Keratinocyte (primary cell): ENCODE results near the gene BEST1. TPM values are rescaled to one million over a fixed set of nuclear protein-coding genes. Genes with fewer than 3 reads are reported as not detected.

Experiments used
- DNase-seq: peaks from one replicate; pipeline ENCODE4 v3.0.0-alpha.2; 2011; ENCODE audit warnings: low read depth, missing footprints, low spot score
- FAIRE-seq: peaks from 2 replicates; lab custom pipeline; 2011; peaks lifted over from hg19 to GRCh38; lab: Jason Lieb, UNC
- H2AFZ ChIP-seq: 2 replicates; pipeline ENCODE4 v1.6.0; 2012; ENCODE audit warnings: low read length, control low read depth, inconsistent platforms; ENCODE audit not compliant: control insufficient read depth
- H3K27ac ChIP-seq: 2 replicates; pipeline ENCODE4 v1.5.1; 2011; ENCODE audit warnings: low read length; ENCODE audit not compliant: control insufficient read depth, insufficient read depth
- H3K27me3 ChIP-seq: 3 replicates; pipeline ENCODE4 v1.6.0; 2011; ENCODE audit warnings: low read length; ENCODE audit not compliant: control insufficient read depth, insufficient read depth; ENCODE audit errors: extremely low read depth
- H3K36me3 ChIP-seq, 2 experiments: 2 replicates in 1 of 2; 3 replicates in 1 of 2; pipeline ENCODE4 v1.5.1; 2011; ENCODE audit warnings: low read length in 2 of 2, mild to moderate bottlenecking in 1 of 2; ENCODE audit not compliant: control insufficient read depth in 2 of 2, insufficient read depth in 2 of 2; ENCODE audit errors: extremely low read depth in 1 of 2
- H3K4me1 ChIP-seq: 3 replicates; pipeline ENCODE4 v1.5.1; 2011; ENCODE audit warnings: low read length; ENCODE audit not compliant: control insufficient read depth, insufficient read depth; ENCODE audit errors: extremely low read depth
- H3K4me2 ChIP-seq: 3 replicates; pipeline ENCODE4 v1.6.0; 2011; ENCODE audit warnings: low read depth, low read length; ENCODE audit not compliant: control insufficient read depth, insufficient read depth; ENCODE audit errors: extremely low read depth
- H3K4me3 ChIP-seq, 3 experiments: fragments of 200-600 bp in 1 of 3; sonication (generic) in 1 of 3; 2 replicates in 2 of 3; 3 replicates in 1 of 3; pipeline ENCODE4 v1.5.1; 2011 to 2016; ENCODE audit warnings: low read length in 3 of 3, mild to moderate bottlenecking in 3 of 3, control low read depth in 2 of 3, inconsistent platforms in 1 of 3, low read depth in 1 of 3, mixed read lengths in 1 of 3, mixed run types in 1 of 3, moderate library complexity in 1 of 3; ENCODE audit not compliant: control insufficient read depth in 2 of 3, insufficient read depth in 2 of 3; ENCODE audit errors: extremely low read depth in 1 of 3
- H3K79me2 ChIP-seq: 2 replicates; pipeline ENCODE4 v1.6.0; 2012; ENCODE audit warnings: low read length; ENCODE audit not compliant: control insufficient read depth, insufficient read depth
- H3K9ac ChIP-seq: 3 replicates; pipeline ENCODE4 v1.6.0; 2011; ENCODE audit warnings: low read length; ENCODE audit not compliant: control insufficient read depth, insufficient read depth; ENCODE audit errors: extremely low read depth
- H3K9me1 ChIP-seq: 3 replicates; pipeline ENCODE4 v1.6.0; 2011; ENCODE audit warnings: low read length; ENCODE audit not compliant: control insufficient read depth, insufficient read depth; ENCODE audit errors: extremely low read depth
- H3K9me3 ChIP-seq: 2 replicates; pipeline ENCODE4 v1.5.1; 2012; ENCODE audit warnings: low read depth, low read length; ENCODE audit not compliant: control insufficient read depth
- H4K20me1 ChIP-seq: 3 replicates; pipeline ENCODE4 v1.6.0; 2011; ENCODE audit warnings: low read length; ENCODE audit not compliant: control insufficient read depth, insufficient read depth; ENCODE audit errors: extremely low read depth
- EZH2 ChIP-seq: IDR thresholded peaks from one replicate; pipeline ENCODE4 v1.6.1; 2012; ENCODE audit warnings: inconsistent platforms, mild to moderate bottlenecking, low read length, moderate library complexity
- dilution Hi-C: fragments of 300-500 bp; cut with MboI; formaldehyde crosslinking; loops from one replicate; pipeline ENCODE4 v1.7.0; 2020; ENCODE audit warnings: low sequenced_read_pairs; ENCODE audit not compliant: extremely low pct_ligation_motif_present
- polyA plus RNA-seq, 5 experiments: library from polyadenylated mRNA; depleted of rRNA in 3 of 5; stranded (reverse) in 3 of 5; stranded (forward) in 1 of 5; unstranded in 1 of 5; fragments of >200 nt; gene quantifications; 1 replicate in 1 of 5; 2 replicates in 3 of 5; 3 replicates in 1 of 5; pipeline versions ENCODE4 v1.2.1 to v1.2.3, GENCODE V29; 2011 to 2012; ENCODE audit warnings: missing spikeins in 2 of 5, low read depth in 1 of 5, low replicate concordance in 1 of 5
- TF ChIP-seq, protein P1 (sequence below), 3 experiments: IDR thresholded peaks in 1 of 3; conservative IDR thresholded peaks in 1 of 3; optimal IDR thresholded peaks in 1 of 3; 2 replicates in 2 of 3; 3 replicates in 1 of 3; pipeline versions ENCODE3 to v1.5.1; 2011; ENCODE audit warnings: low read length in 3 of 3, mild to moderate bottlenecking in 3 of 3, moderate library complexity in 2 of 3, control low read depth in 1 of 3, inconsistent platforms in 1 of 3; ENCODE audit not compliant: insufficient read depth in 2 of 3; ENCODE audit errors: extremely low read depth in 1 of 3

Gene BEST1
- polyA plus RNA-seq, 1 donor (not counting 4 experiments of a cell fraction or from before 2014, with no cell fraction given) = 0.13 TPM

DNA sequence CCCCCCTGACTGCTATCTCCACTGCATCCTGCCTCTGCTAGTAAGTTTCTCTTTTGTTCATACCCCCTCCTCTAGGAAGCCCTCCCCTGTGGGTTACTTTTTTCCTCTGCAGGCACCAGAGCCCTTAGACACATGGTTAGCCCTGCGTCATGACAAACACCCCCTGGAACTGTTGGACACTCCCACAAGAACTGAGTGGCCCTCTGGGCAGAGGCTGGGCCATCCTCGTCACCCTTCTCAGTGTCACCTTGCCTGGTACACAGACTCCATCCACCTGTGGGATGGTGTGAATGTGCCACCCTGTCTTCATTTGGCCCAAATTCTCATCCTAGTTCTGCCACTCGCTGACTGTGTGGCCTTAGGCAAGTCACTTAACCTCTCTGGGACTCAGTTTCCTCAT lies 28.7 kb upstream of the BEST1 start:
- Histone ChIP-seq H3K9me3 (no peaks in the 10 kb centered on the region), H3K9ac (no peak overlapping the region), H3K27ac (no peak overlapping the region), H3K27me3 (peaks cover 59% of the 10 kb centered on the region), H2AFZ (no peak overlapping the region), H3K4me2 (no peak overlapping the region), H3K4me1 (no peaks in the 10 kb centered on the region), H3K36me3 (no peaks in the 10 kb centered on the region), H3K4me3 (no peak overlapping the region), H3K79me2 (no peaks in the 10 kb centered on the region), H3K9me1 (no peaks in the 10 kb centered on the region), H4K20me1 (no peaks in the 10 kb centered on the region)
- FAIRE-seq (no peak), DNase-seq (no peak)
- dilution Hi-C loops = loop anchor here (25.0 kb wide), 1 partner anchor 166 kb away; no protein-coding TSS in a partner anchor
- TF ChIP-seq, protein P1, sequence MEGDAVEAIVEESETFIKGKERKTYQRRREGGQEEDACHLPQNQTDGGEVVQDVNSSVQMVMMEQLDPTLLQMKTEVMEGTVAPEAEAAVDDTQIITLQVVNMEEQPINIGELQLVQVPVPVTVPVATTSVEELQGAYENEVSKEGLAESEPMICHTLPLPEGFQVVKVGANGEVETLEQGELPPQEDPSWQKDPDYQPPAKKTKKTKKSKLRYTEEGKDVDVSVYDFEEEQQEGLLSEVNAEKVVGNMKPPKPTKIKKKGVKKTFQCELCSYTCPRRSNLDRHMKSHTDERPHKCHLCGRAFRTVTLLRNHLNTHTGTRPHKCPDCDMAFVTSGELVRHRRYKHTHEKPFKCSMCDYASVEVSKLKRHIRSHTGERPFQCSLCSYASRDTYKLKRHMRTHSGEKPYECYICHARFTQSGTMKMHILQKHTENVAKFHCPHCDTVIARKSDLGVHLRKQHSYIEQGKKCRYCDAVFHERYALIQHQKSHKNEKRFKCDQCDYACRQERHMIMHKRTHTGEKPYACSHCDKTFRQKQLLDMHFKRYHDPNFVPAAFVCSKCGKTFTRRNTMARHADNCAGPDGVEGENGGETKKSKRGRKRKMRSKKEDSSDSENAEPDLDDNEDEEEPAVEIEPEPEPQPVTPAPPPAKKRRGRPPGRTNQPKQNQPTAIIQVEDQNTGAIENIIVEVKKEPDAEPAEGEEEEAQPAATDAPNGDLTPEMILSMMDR (optimal IDR thresholded peaks at IDR 0.05 in 1 of 3, IDR thresholded peaks at IDR 0.05 in 1 of 3, conservative IDR thresholded peaks at IDR 0.05 in 1 of 3; ENCODE audit: extremely low read depth in 1 of 3, insufficient read depth in 2 of 3, low read length in 3 of 3) = no peak
- TF ChIP-seq EZH2 = no peak

DNA sequence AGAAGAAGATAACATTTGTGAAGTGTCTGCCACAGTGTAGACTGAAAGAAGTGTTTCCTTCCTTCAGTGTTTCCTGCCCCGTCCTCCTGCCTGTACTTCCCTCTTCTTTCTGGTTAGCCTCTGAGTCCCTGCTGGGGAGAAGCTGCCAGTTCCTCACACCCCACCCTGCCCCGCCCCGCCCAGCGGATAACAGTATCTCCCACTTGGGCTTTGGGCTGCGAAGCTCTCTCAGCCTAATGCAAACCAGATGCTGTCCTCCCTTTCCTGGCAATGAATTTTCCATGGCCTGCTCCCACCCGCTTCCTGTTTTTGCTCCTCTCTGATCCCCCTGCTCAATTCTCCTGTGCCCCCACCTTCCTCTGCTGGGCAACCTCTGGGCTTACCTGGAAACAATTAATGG lies 27.6 kb upstream of the BEST1 start:
- Histone ChIP-seq H3K9ac (no peak overlapping the region), H3K36me3 (no peaks in the 10 kb centered on the region), H4K20me1 (no peaks in the 10 kb centered on the region), H3K4me3 (no peak overlapping the region), H2AFZ (no peak overlapping the region), H3K9me1 (no peaks in the 10 kb centered on the region), H3K27me3 (peaks cover 51% of the 10 kb centered on the region), H3K9me3 (no peaks in the 10 kb centered on the region), H3K4me2 (no peak overlapping the region), H3K79me2 (no peaks in the 10 kb centered on the region), H3K27ac (no peak overlapping the region), H3K4me1 (no peaks in the 10 kb centered on the region)
- TF ChIP-seq EZH2 = no peak
- TF ChIP-seq, protein P1 (optimal IDR thresholded peaks at IDR 0.05 in 1 of 3, IDR thresholded peaks at IDR 0.05 in 1 of 3, conservative IDR thresholded peaks at IDR 0.05 in 1 of 3; ENCODE audit: extremely low read depth in 1 of 3, insufficient read depth in 2 of 3, low read length in 3 of 3) = no peak
- no peak for FAIRE-seq
- dilution Hi-C loops = loop anchor here (25.0 kb wide), 1 partner anchor 165 kb away; no protein-coding TSS in a partner anchor
- DNase-seq = no peak
